Activated CD8-positive, alpha-beta T cell treated with anti-CD3 and anti-CD28 coated beads for 36 hours (primary cell): ENCODE measurements around the gene KHDRBS1. TPM values are rescaled to one million over a fixed set of nuclear protein-coding genes. Genes with fewer than 3 reads are reported as not detected.
"Not testable (repeated sequence)": the region's sequence is repeated elsewhere in the genome, so short reads cannot be mapped to it uniquely, and the experiment has no call there.

ENCODE experiments used
- ATAC-seq: fragments of 200-7000 bp; cut with Tn5 transposase; one replicate; pipeline ENCODE4 v1.10.0; 2021; ENCODE audit warnings: mild to moderate bottlenecking, moderate library complexity
- CTCF ChIA-PET: fragments of 350-600 bp; sonication (Branson Sonifier 250); formaldehyde crosslinking; loops from one replicate; lab custom pipeline; 2021; ENCODE audit warnings: antibody characterized with exemption; lab: Charles Lee
- POLR2A ChIA-PET: fragments of 350-600 bp; sonication (Branson Sonifier 250); formaldehyde crosslinking; loops from one replicate; lab custom pipeline; 2021; ENCODE audit warnings: antibody characterized with exemption; lab: Charles Lee
- DNase-seq: peaks from one replicate; pipeline ENCODE4 v3.0.0-alpha.2; 2020
- H3K27ac Mint-ChIP-seq: one replicate; pipeline ENCODE4 v1.8.0; 2021; ENCODE audit warnings: mild to moderate bottlenecking, mixed read lengths
- H3K27me3 Mint-ChIP-seq: one replicate; pipeline ENCODE4 v1.8.0; 2021; ENCODE audit warnings: mixed read lengths
- H3K36me3 Mint-ChIP-seq: one replicate; pipeline ENCODE4 v1.8.0; 2021; ENCODE audit warnings: low read depth, mixed read lengths
- H3K4me1 Mint-ChIP-seq: one replicate; pipeline ENCODE4 v1.8.0; 2021; ENCODE audit warnings: low read depth, mixed read lengths
- H3K4me3 Mint-ChIP-seq: one replicate; pipeline ENCODE4 v1.8.0; 2021; ENCODE audit warnings: mild to moderate bottlenecking, moderate library complexity, mixed read lengths
- H3K9me3 Mint-ChIP-seq: one replicate; pipeline ENCODE4 v1.8.0; 2021; ENCODE audit warnings: mixed read lengths
- intact Hi-C: fragments of 100-400 bp; cut with micrococcal nuclease; formaldehyde crosslinking; loops from one replicate; pipeline ENCODE4 v1.10.0; 2022
- microRNA-seq: library from miRNA; unstranded; fragments of <30 nt; microRNA quantifications from one replicate; pipeline ENCODE4 v1.2.0, GENCODE V29; 2022; ENCODE audit warnings: borderline microRNAs expressed, borderline replicate concordance
- total RNA-seq, 2 experiments: library from RNA; stranded (reverse); gene quantifications; one replicate each; pipeline ENCODE4 v1.2.3, GENCODE V29; 2021
- TF ChIP-seq, protein P1 (sequence below): fragments of 200-600 bp; IDR thresholded peaks from one replicate; pipeline ENCODE4 v1.8.0; 2022; ENCODE audit warnings: antibody characterized with exemption, mild to moderate bottlenecking

KHDRBS1 gene
- total RNA-seq, 2 experiments from 2014 or later = 201 to 203 TPM

DNA sequence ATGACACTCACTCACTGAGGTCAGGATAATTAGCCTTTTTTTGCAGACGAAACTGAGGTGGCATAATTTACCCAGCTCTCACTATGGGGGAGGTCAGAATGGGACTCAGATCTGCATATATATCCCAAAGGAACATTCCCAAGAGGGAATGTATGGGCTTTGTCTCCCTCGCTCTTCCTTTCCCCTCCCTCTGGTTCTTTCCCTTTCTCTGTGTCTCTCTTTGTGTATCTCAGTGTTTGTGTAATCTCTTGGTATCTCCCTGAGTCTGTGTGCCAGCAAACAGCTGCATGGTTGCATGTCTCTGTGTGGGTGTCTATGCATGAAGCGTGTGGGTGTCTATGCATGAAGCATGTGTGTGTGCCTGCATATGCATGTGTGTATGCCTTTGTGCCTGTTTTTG lies 63.8 kb downstream of the KHDRBS1 start:
- no peaks in the 10 kb centered on the region for H3K27me3 Mint-ChIP-seq
- ATAC-seq (no peak), DNase-seq (no peak)
- H3K4me1 Mint-ChIP-seq = peaks cover 25% of the 10 kb centered on the region
- TF ChIP-seq, protein P1, sequence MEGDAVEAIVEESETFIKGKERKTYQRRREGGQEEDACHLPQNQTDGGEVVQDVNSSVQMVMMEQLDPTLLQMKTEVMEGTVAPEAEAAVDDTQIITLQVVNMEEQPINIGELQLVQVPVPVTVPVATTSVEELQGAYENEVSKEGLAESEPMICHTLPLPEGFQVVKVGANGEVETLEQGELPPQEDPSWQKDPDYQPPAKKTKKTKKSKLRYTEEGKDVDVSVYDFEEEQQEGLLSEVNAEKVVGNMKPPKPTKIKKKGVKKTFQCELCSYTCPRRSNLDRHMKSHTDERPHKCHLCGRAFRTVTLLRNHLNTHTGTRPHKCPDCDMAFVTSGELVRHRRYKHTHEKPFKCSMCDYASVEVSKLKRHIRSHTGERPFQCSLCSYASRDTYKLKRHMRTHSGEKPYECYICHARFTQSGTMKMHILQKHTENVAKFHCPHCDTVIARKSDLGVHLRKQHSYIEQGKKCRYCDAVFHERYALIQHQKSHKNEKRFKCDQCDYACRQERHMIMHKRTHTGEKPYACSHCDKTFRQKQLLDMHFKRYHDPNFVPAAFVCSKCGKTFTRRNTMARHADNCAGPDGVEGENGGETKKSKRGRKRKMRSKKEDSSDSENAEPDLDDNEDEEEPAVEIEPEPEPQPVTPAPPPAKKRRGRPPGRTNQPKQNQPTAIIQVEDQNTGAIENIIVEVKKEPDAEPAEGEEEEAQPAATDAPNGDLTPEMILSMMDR = no peak
- no peak overlapping the region for H3K27ac Mint-ChIP-seq
- no peaks in the 10 kb centered on the region for H3K9me3 Mint-ChIP-seq
- intact Hi-C loops = no loop called here
- no peak overlapping the region for H3K4me3 Mint-ChIP-seq
- ChIA-PET CTCF (interaction anchor here (1.5 kb wide), 1 partner anchor 33 kb away, joined by 3 read pairs; no protein-coding TSS in a partner anchor), POLR2A (no interaction called here)
- peaks cover 24% of the 10 kb centered on the region for H3K36me3 Mint-ChIP-seq

- Mint-ChIP-seq H3K27me3 (no peaks in the 10 kb centered on the region), H3K9me3 (no peaks in the 10 kb centered on the region), H3K4me1 (peaks cover 3% of the 10 kb centered on the region), H3K4me3 (no peak overlapping the region), H3K27ac (peak overlapping the region; percentile 17), H3K36me3 (peaks cover 38% of the 10 kb centered on the region)
- no peak for DNase-seq
- no peak for ATAC-seq
- ChIA-PET POLR2A (interaction anchor here (0.6 to 2.3 kb wide), 5 partner anchors 8 to 119 kb away, joined by 3 to 7 read pairs (median 3); partner anchors contain the start of genes CCDC28B and KPNA6), CTCF (interaction anchor here (1.1 to 1.5 kb wide), 2 partner anchors 15 to 29 kb away, joined by 3 to 8 read pairs; no protein-coding TSS in a partner anchor)
- TF ChIP-seq, protein P1 = no peak
- intact Hi-C loops = no loop called here
Observed at GRCh38 chr1:32082022-32082421, 68.4 kb downstream of the KHDRBS1 start.

- DNase-seq, H3K27me3 Mint-ChIP-seq, H3K27ac Mint-ChIP-seq, ATAC-seq, POLR2A ChIA-PET, intact Hi-C loops, H3K9me3 Mint-ChIP-seq, H3K4me1 Mint-ChIP-seq, H3K4me3 Mint-ChIP-seq: not testable (repeated sequence)
- H3K36me3 Mint-ChIP-seq = peaks cover 31% of the 10 kb centered on the region
- CTCF ChIA-PET = interaction anchor here (3.2 kb wide), 1 partner anchor 13 kb away, joined by 12 read pairs; the partner anchor contains the start of gene TMEM39B
Observed at GRCh38 chr1:32086381-32086780, 72.7 kb downstream of the KHDRBS1 start.

GRCh38 chr1:32091176-32091575 lies 77.5 kb downstream of the KHDRBS1 start:
- CTCF ChIA-PET = interaction anchor here (0.9 to 1.0 kb wide), 2 partner anchors 18 to 37 kb away, joined by 3 to 4 read pairs; partner anchors contain the start of gene TMEM39B
- intact Hi-C loops = no loop called here
- TF ChIP-seq, protein P1 = no peak
- no peaks in the 10 kb centered on the region for H3K27me3 Mint-ChIP-seq
- no peak overlapping the region for H3K4me3 Mint-ChIP-seq
- H3K36me3 Mint-ChIP-seq = peaks cover 22% of the 10 kb centered on the region
- no peak overlapping the region for H3K27ac Mint-ChIP-seq
- no peak for DNase-seq
- H3K9me3 Mint-ChIP-seq = no peaks in the 10 kb centered on the region
- no peak for ATAC-seq
- H3K4me1 Mint-ChIP-seq = no peaks in the 10 kb centered on the region
- POLR2A ChIA-PET = interaction anchor here (0.6 to 1.6 kb wide), 4 partner anchors 10 to 425 kb away, joined by 3 to 4 read pairs (median 4); no protein-coding TSS in a partner anchor

DNA sequence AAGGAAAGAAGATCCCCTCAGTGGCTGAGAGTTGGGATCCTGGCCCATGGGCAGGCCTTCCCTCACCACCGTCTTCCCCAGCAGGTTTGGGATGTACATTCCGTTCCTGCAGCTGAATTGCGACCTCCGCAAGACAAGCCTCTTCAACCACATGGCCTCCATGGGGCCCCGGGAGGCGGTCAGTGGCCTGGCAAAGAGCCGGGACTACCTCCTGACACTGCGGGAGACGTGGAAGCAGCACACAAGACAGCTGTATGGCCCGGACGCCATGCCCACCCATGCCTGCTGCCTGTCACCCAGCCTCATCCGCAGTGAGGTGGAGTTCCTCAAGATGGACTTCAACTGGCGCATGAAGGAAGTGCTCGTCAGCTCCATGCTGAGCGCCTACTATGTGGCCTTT lies 77.9 kb downstream of the KHDRBS1 start:
- no peak for ATAC-seq
- H3K4me3 Mint-ChIP-seq = no peak overlapping the region
- intact Hi-C loops = no loop called here
- ChIA-PET POLR2A (interaction anchor here (0.6 to 1.6 kb wide), 4 partner anchors 11 to 426 kb away, joined by 3 to 4 read pairs (median 4); no protein-coding TSS in a partner anchor), CTCF (interaction anchor here (0.7 to 1.0 kb wide), 4 partner anchors 18 to 310 kb away, joined by 3 to 4 read pairs (median 3); partner anchors contain the start of gene TMEM39B)
- no peak for DNase-seq
- H3K4me1 Mint-ChIP-seq = no peaks in the 10 kb centered on the region
- H3K27me3 Mint-ChIP-seq = no peaks in the 10 kb centered on the region
- TF ChIP-seq, protein P1 = no peak
- peaks cover 20% of the 10 kb centered on the region for H3K36me3 Mint-ChIP-seq
- no peaks in the 10 kb centered on the region for H3K9me3 Mint-ChIP-seq
- H3K27ac Mint-ChIP-seq = no peak overlapping the region

Small RNA genes lying within 50 kb of the gene (microRNA-seq; reads per million reads assigned to microRNA genes)
- not detected for gene MIR5585

Other genes with a start within 250 kb of the KHDRBS1 start
- gene ADGRB2, start 249.5 kb upstream of the KHDRBS1 start, total RNA-seq = under 1 TPM; 0.54 to 0.56 TPM
- not detected for gene SPOCD1, start 197.8 kb upstream of the KHDRBS1 start, total RNA-seq
- 100 to 1,000 TPM; 273 to 296 TPM for gene PTP4A2, start 75.5 kb upstream of the KHDRBS1 start, total RNA-seq
- gene TMEM39B, start 59.1 kb downstream of the KHDRBS1 start, total RNA-seq = 10 to 100 TPM; 25.3 to 27.7 TPM
- gene KPNA6, start 94.2 kb downstream of the KHDRBS1 start, total RNA-seq = 10 to 100 TPM; 70.8 to 74.3 TPM
- gene TXLNA, start 165.8 kb downstream of the KHDRBS1 start, total RNA-seq = 10 to 100 TPM; 71.5 to 73.3 TPM
- 10 to 100 TPM; 27.0 to 27.7 TPM for gene CCDC28B, start 186.7 kb downstream of the KHDRBS1 start, total RNA-seq
- gene IQCC, start 191.8 kb downstream of the KHDRBS1 start, total RNA-seq = 1 to 10 TPM; 4.2 to 4.4 TPM
- gene DCDC2B, start 195.2 kb downstream of the KHDRBS1 start, total RNA-seq = not detected
- gene TMEM234, start 208.5 kb downstream of the KHDRBS1 start, total RNA-seq = 1 to 10 TPM; 6.9 to 7.7 TPM
- gene EIF3I, start 208.5 kb downstream of the KHDRBS1 start, total RNA-seq = 100 to 1,000 TPM; 328 to 335 TPM
- under 1 TPM; 0.38 to 0.89 TPM for gene FAM167B, start 233.4 kb downstream of the KHDRBS1 start, total RNA-seq
- 100 to 1,000 TPM; 289 to 292 TPM for gene LCK, start 237.4 kb downstream of the KHDRBS1 start, total RNA-seq